KOPT-K1 (cell line): ENCODE results near the gene MEIS3.
"Not testable (repeated sequence)": the region's sequence is repeated elsewhere in the genome, so short reads cannot be mapped to it uniquely, and the experiment has no call there.

ENCODE experiments used
- H3K27ac ChIP-seq: fragments of 200-600 bp; sonication (generic); 2 replicates; pipeline ENCODE4 v1.5.1; 2016; ENCODE audit warnings: antibody characterized with exemption, mild to moderate bottlenecking, low read depth, low read length; ENCODE audit not compliant: poor library complexity, severe bottlenecking
- H3K36me3 ChIP-seq: fragments of 200-600 bp; sonication (generic); 2 replicates; pipeline ENCODE4 v1.5.1; 2017; ENCODE audit warnings: antibody characterized with exemption, mild to moderate bottlenecking, low read length, moderate library complexity; ENCODE audit not compliant: insufficient read depth
- H3K9me3 ChIP-seq: fragments of 200-600 bp; sonication (generic); 2 replicates; pipeline ENCODE4 v1.5.1; 2017; ENCODE audit warnings: antibody characterized with exemption, low read length, mild to moderate bottlenecking; ENCODE audit not compliant: insufficient read depth, poor library complexity, severe bottlenecking

Gene MEIS3

GRCh38 chr19:47388721-47389120 is 30.6 kb downstream of the MEIS3 start:
- not testable (repeated sequence) for H3K9me3 ChIP-seq, H3K36me3 ChIP-seq, H3K27ac ChIP-seq

- not testable (repeated sequence) for H3K9me3 ChIP-seq, H3K36me3 ChIP-seq, H3K27ac ChIP-seq
These were observed 31.7 kb downstream of the MEIS3 start for GRCh38 chr19:47387623-47388022.

- not testable (repeated sequence) for H3K36me3 ChIP-seq, H3K27ac ChIP-seq, H3K9me3 ChIP-seq
These were observed 32.7 kb downstream of the MEIS3 start for GRCh38 chr19:47386582-47386981.

GRCh38 chr19:47384533-47384932 is 34.8 kb downstream of the MEIS3 start:
- H3K9me3 ChIP-seq, H3K27ac ChIP-seq: not testable (repeated sequence)
- H3K36me3 ChIP-seq = peaks cover 29% of the 10 kb centered on the region; the same call in 1 of the 2 replicates

- peaks cover 35% of the 10 kb centered on the region; the same call in 1 of the 2 replicates for H3K36me3 ChIP-seq
- H3K9me3 ChIP-seq, H3K27ac ChIP-seq: not testable (repeated sequence)
These were observed 35.4 kb downstream of the MEIS3 start for GRCh38 chr19:47383890-47384289.

- H3K27ac ChIP-seq = no peak overlapping the region
- peaks cover 53% of the 10 kb centered on the region; the same call in 1 of the 2 replicates for H3K36me3 ChIP-seq
- H3K9me3 ChIP-seq = no peaks in the 10 kb centered on the region
These were observed 37.6 kb downstream of the MEIS3 start for GRCh38 chr19:47381653-47382279.

GRCh38 chr19:47381121-47381520 is 38.2 kb downstream of the MEIS3 start:
- H3K27ac ChIP-seq = no peak overlapping the region
- peaks cover 59% of the 10 kb centered on the region for H3K36me3 ChIP-seq

GRCh38 chr19:47380559-47380958 is 38.8 kb downstream of the MEIS3 start:
- no peaks in the 10 kb centered on the region for H3K9me3 ChIP-seq
- H3K27ac ChIP-seq = no peak overlapping the region
- H3K36me3 ChIP-seq = peaks cover 65% of the 10 kb centered on the region

More at GRCh38 chr19:47381121-47381520, 38.2 kb downstream of the MEIS3 start:
- H3K9me3 ChIP-seq = no peaks in the 10 kb centered on the region

- Histone ChIP-seq H3K9me3 (no peaks in the 10 kb centered on the region), H3K36me3 (peaks cover 76% of the 10 kb centered on the region), H3K27ac (no peak overlapping the region)
These were observed 39.9 kb downstream of the MEIS3 start for GRCh38 chr19:47379381-47379938.

- Histone ChIP-seq H3K36me3 (peaks cover 88% of the 10 kb centered on the region), H3K27ac (no peak overlapping the region), H3K9me3 (no peaks in the 10 kb centered on the region)
These were observed 41.1 kb downstream of the MEIS3 start for GRCh38 chr19:47378246-47378645.

- Histone ChIP-seq H3K36me3 (peaks cover 92% of the 10 kb centered on the region), H3K9me3 (no peaks in the 10 kb centered on the region), H3K27ac (no peak overlapping the region)
These were observed 41.5 kb downstream of the MEIS3 start for GRCh38 chr19:47377801-47378200.

GRCh38 chr19:47377208-47377701 is 42.1 kb downstream of the MEIS3 start:
- no peaks in the 10 kb centered on the region for H3K9me3 ChIP-seq
- no peak overlapping the region for H3K27ac ChIP-seq
- peaks cover 95% of the 10 kb centered on the region for H3K36me3 ChIP-seq

GRCh38 chr19:47376589-47377144 is 42.7 kb downstream of the MEIS3 start:
- H3K27ac ChIP-seq = no peak overlapping the region
- H3K9me3 ChIP-seq = no peaks in the 10 kb centered on the region
- peaks cover 95% of the 10 kb centered on the region for H3K36me3 ChIP-seq

- Histone ChIP-seq H3K9me3 (no peaks in the 10 kb centered on the region), H3K36me3 (peaks cover 95% of the 10 kb centered on the region), H3K27ac (no peak overlapping the region)
These were observed 43.4 kb downstream of the MEIS3 start for GRCh38 chr19:47375694-47376588.
